Measurements from ENCODE around the gene GRM8.

GRM8 gene

GRCh38 chr7:126774077-126774476 lies 478.7 kb downstream of the GRM8 start:
- H3K27ac ChIP-seq: no peak overlapping the region
- TF ChIP-seq CTCF (conservative IDR thresholded peaks at IDR 0.05): no peak
- TF ChIP-seq ZFX (IDR thresholded peaks at IDR 0.05): no peak

GRCh38 chr7:126768836-126769235 lies 483.9 kb downstream of the GRM8 start:
- H3K27ac ChIP-seq: no peak overlapping the region
- TF ChIP-seq CTCF (conservative IDR thresholded peaks at IDR 0.05): no peak
- TF ChIP-seq ZFX (IDR thresholded peaks at IDR 0.05): no peak

GRCh38 chr7:126760914-126761577 lies 491.7 kb downstream of the GRM8 start:
- H3K27ac ChIP-seq: no peak overlapping the region
- no peak for TF ChIP-seq CTCF (conservative IDR thresholded peaks at IDR 0.05)
- no peak for TF ChIP-seq ZFX (IDR thresholded peaks at IDR 0.05)

- no peak overlapping the region for H3K27ac ChIP-seq
- TF ChIP-seq CTCF (conservative IDR thresholded peaks at IDR 0.05): no peak
- no peak for TF ChIP-seq ZFX (IDR thresholded peaks at IDR 0.05)
Measured at GRCh38 chr7:126755381-126755780, 497.4 kb downstream of the GRM8 start.

- TF ChIP-seq ZFX (IDR thresholded peaks at IDR 0.05) (no peak), CTCF (conservative IDR thresholded peaks at IDR 0.05) (no peak)
Measured at GRCh38 chr7:126750207-126750911, 502.4 kb downstream of the GRM8 start.

GRCh38 chr7:126728967-126729366 lies 523.8 kb downstream of the GRM8 start:
- TF ChIP-seq ZFX (IDR thresholded peaks at IDR 0.05) (no peak), CTCF (conservative IDR thresholded peaks at IDR 0.05) (no peak)
- no peak overlapping the region for H3K27ac ChIP-seq

More at GRCh38 chr7:126750207-126750911, 502.4 kb downstream of the GRM8 start:
- H3K27ac ChIP-seq: no peak overlapping the region

GRCh38 chr7:126727930-126728391 lies 524.8 kb downstream of the GRM8 start:
- H3K27ac ChIP-seq: no peak overlapping the region
- TF ChIP-seq CTCF (conservative IDR thresholded peaks at IDR 0.05) (no peak), ZFX (IDR thresholded peaks at IDR 0.05) (no peak)
